Spleen (tissue), 11 donors: ENCODE results near the gene OR52B2. TPM values are rescaled to one million over a fixed set of nuclear protein-coding genes. Genes with fewer than 3 reads are reported as not detected.

Experiments
- DNase-seq: peaks from one replicate; pipeline ENCODE4 v3.0.0-alpha.2; 2020
- H3K27ac ChIP-seq, 8 donors: fragments of 200-600 bp; sonication (generic) in 7 of 8; 1 replicate in 4 of 8; 2 replicates in 4 of 8; pipeline versions ENCODE4 v1.5.0 to v1.8.0; 2016 to 2021; ENCODE audit warnings: inconsistent platforms in 4 of 8, mild to moderate bottlenecking in 4 of 8, moderate library complexity in 1 of 8
- H3K27me3 ChIP-seq, 7 donors: fragments of 200-600 bp; sonication (generic) in 6 of 7; replicated peaks in 1 of 7; 1 replicate in 4 of 7; 2 replicates in 3 of 7; pipeline versions ENCODE4 v1.5.0 to v1.8.0; 2016 to 2021; ENCODE audit warnings: inconsistent platforms in 3 of 7, mild to moderate bottlenecking in 1 of 7
- H3K36me3 ChIP-seq, 6 donors: fragments of 200-600 bp; sonication (generic) in 5 of 6; 1 replicate in 4 of 6; 2 replicates in 2 of 6; pipeline versions ENCODE4 v1.5.0 to v1.8.0; 2016 to 2021; ENCODE audit warnings: inconsistent platforms in 2 of 6
- H3K4me1 ChIP-seq, 6 donors: fragments of 200-600 bp; sonication (generic) in 5 of 6; 1 replicate in 3 of 6; 2 replicates in 3 of 6; pipeline versions ENCODE4 v1.5.0 to v1.8.0; 2016 to 2021; ENCODE audit warnings: inconsistent platforms in 3 of 6
- H3K4me3 ChIP-seq, 8 donors: fragments of 200-600 bp; sonication (generic) in 7 of 8; 1 replicate in 4 of 8; 2 replicates in 4 of 8; pipeline versions ENCODE4 v1.5.0 to v1.8.0; 2016 to 2021; ENCODE audit warnings: inconsistent platforms in 4 of 8, mild to moderate bottlenecking in 4 of 8, moderate library complexity in 2 of 8
- H3K9me3 ChIP-seq, 8 donors: fragments of 200-600 bp; sonication (generic) in 7 of 8; 1 replicate in 4 of 8; 2 replicates in 4 of 8; pipeline versions ENCODE4 v1.5.0 to v1.8.0; 2016 to 2021; ENCODE audit warnings: inconsistent platforms in 4 of 8
- POLR2A ChIP-seq, 3 donors: fragments of 450-650 bp; IDR thresholded peaks; one replicate each; pipeline ENCODE4 v1.5.1; 2017; ENCODE audit warnings: antibody characterized with exemption in 3 of 3, mild to moderate bottlenecking in 1 of 3
- POLR2AphosphoS5 ChIP-seq, 3 donors: sonication (generic); formaldehyde crosslinking; IDR thresholded peaks; one replicate each; pipeline ENCODE4 v1.5.1; 2017; ENCODE audit warnings: antibody characterized with exemption in 3 of 3
- WGBS, 5 donors: extraction: QIAGEN DNeasy Blood & Tissue Kit in 3 of 5; methylation state at CpG; one replicate each; pipeline versions ENCODE4 v1.1.5 to v1.1.7; 2013 to 2018; 5-methylcytosine and 5-hydroxymethylcytosine counted together
- intact Hi-C: fragments of 100-400 bp; cut with DNase I; formaldehyde crosslinking; loops from one replicate; pipeline ENCODE4 v1.15.0; 2023; ENCODE audit warnings: low total_unique reads
- polyA plus RNA-seq, 3 donors: library from polyadenylated mRNA; stranded (reverse); fragments of 200-250 nt; gene quantifications; one replicate each; pipeline ENCODE4 v1.2.1, GENCODE V29; 2013
- total RNA-seq, 7 donors: library from RNA; depleted of rRNA in 3 of 7; stranded (reverse); fragments of >200 nt in 3 of 7; fragmentation: NEBNext Ultra II Directional in 4 of 7; extraction: Animal tissue kit (Norgen Biotek cat#: 25700) in 4 of 7; gene quantifications; one replicate each; pipeline versions ENCODE4 v1.1.0 to v1.2.1, GENCODE V29; 2016 to 2021
- TF ChIP-seq, protein P1 (sequence below), 11 experiments: fragments of 200-600 bp in 7 of 11; fragments of 450-650 bp in 4 of 11; sonication (generic) in 4 of 11; IDR thresholded peaks in 8 of 11; conservative IDR thresholded peaks in 3 of 11; 1 replicate in 7 of 11; 2 replicates in 4 of 11; pipeline versions ENCODE4 v1.4.0 to v1.8.0; 2016 to 2021; ENCODE audit warnings: antibody characterized with exemption in 11 of 11, inconsistent platforms in 4 of 11, mild to moderate bottlenecking in 1 of 11
- donor health status: healthy with polysubstance abuse.
- donor health status: DM: no; HTN: no; CAD: no; lungs with moderate emphysema.
- donor health status: DM: no; HTN: no; CAD: no.
- donor health status: Bipolar disorder and iron deficiency.
- donor health status: healthy.
- donor health status: DM: no; HTN: no; CAD: no.
- donor health status: DM: yes; HTN: yes; CAD: no.

OR52B2 gene
- total and polyA plus RNA-seq, 10 donors = 1.2 TPM; not detected in 9

GRCh38 chr11:6214530-6214929 is 44.4 kb upstream of the OR52B2 start:
- intact Hi-C loops = no loop called here
- Histone ChIP-seq H3K27me3 (no peaks in the 10 kb centered on the region), H3K4me1 (peaks cover 0 to 2% (median 0%) of the 10 kb centered on the region in 6 donors), H3K27ac (no peak overlapping the region), H3K4me3 (no peak overlapping the region), H3K36me3 (peaks cover 0 to 100% (median 91%) of the 10 kb centered on the region in 6 donors), H3K9me3 (no peaks in the 10 kb centered on the region)
- peak in 1 of 3 donors; percentile 48 for TF ChIP-seq POLR2AphosphoS5 (IDR thresholded peaks at IDR 0.05)
- TF ChIP-seq, protein P1, sequence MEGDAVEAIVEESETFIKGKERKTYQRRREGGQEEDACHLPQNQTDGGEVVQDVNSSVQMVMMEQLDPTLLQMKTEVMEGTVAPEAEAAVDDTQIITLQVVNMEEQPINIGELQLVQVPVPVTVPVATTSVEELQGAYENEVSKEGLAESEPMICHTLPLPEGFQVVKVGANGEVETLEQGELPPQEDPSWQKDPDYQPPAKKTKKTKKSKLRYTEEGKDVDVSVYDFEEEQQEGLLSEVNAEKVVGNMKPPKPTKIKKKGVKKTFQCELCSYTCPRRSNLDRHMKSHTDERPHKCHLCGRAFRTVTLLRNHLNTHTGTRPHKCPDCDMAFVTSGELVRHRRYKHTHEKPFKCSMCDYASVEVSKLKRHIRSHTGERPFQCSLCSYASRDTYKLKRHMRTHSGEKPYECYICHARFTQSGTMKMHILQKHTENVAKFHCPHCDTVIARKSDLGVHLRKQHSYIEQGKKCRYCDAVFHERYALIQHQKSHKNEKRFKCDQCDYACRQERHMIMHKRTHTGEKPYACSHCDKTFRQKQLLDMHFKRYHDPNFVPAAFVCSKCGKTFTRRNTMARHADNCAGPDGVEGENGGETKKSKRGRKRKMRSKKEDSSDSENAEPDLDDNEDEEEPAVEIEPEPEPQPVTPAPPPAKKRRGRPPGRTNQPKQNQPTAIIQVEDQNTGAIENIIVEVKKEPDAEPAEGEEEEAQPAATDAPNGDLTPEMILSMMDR (IDR thresholded peaks at IDR 0.05 in 8 of 11, conservative IDR thresholded peaks at IDR 0.05 in 3 of 11) = no peak
- 96 to 98% (median 97%) methylated on average over 8 to 10 of the region's 10 CpGs for WGBS, 5 donors
- DNase-seq = peak; percentile 74

- no peak for TF ChIP-seq POLR2AphosphoS5 (IDR thresholded peaks at IDR 0.05)
- TF ChIP-seq, protein P1 (IDR thresholded peaks at IDR 0.05 in 8 of 11, conservative IDR thresholded peaks at IDR 0.05 in 3 of 11) = no peak
- no peak for TF ChIP-seq POLR2A (IDR thresholded peaks at IDR 0.05)
- intact Hi-C loops = no loop called here
- no peak for DNase-seq
- peaks cover 0 to 6% (median 0%) of the 10 kb centered on the region in 6 donors for H3K4me1 ChIP-seq
- H3K4me3 ChIP-seq = no peak overlapping the region
- H3K36me3 ChIP-seq = peaks cover 0 to 100% (median 63%) of the 10 kb centered on the region in 6 donors
- no peak overlapping the region for H3K27ac ChIP-seq
- H3K27me3 ChIP-seq = no peaks in the 10 kb centered on the region
- no peaks in the 10 kb centered on the region for H3K9me3 ChIP-seq
- WGBS, 5 donors = 96 to 99% (median 97%) methylated on average over 9 of the region's 9 CpGs
Measured at GRCh38 chr11:6210274-6210955, 40.3 kb upstream of the OR52B2 start.

GRCh38 chr11:6209801-6210200 is 39.7 kb upstream of the OR52B2 start:
- no peak for DNase-seq
- Histone ChIP-seq H3K9me3 (no peaks in the 10 kb centered on the region), H3K4me1 (peaks cover 0 to 12% (median 0%) of the 10 kb centered on the region in 6 donors), H3K4me3 (no peak overlapping the region), H3K27me3 (no peaks in the 10 kb centered on the region), H3K27ac (no peak overlapping the region), H3K36me3 (peaks cover 0 to 99% (median 59%) of the 10 kb centered on the region in 6 donors)
- WGBS, 5 donors = 93 to 97% (median 95%) methylated on average over 10 to 12 of the region's 12 CpGs
- intact Hi-C loops = no loop called here
- TF ChIP-seq POLR2AphosphoS5 (IDR thresholded peaks at IDR 0.05) (no peak), POLR2A (IDR thresholded peaks at IDR 0.05) (no peak)
- TF ChIP-seq, protein P1 (IDR thresholded peaks at IDR 0.05 in 8 of 11, conservative IDR thresholded peaks at IDR 0.05 in 3 of 11) = no peak

- DNase-seq = no peak
- TF ChIP-seq POLR2AphosphoS5 (IDR thresholded peaks at IDR 0.05) = no peak
- TF ChIP-seq, protein P1 (IDR thresholded peaks at IDR 0.05 in 8 of 11, conservative IDR thresholded peaks at IDR 0.05 in 3 of 11) = no peak
- TF ChIP-seq POLR2A (IDR thresholded peaks at IDR 0.05) = no peak
- intact Hi-C loops = no loop called here
- no peaks in the 10 kb centered on the region for H3K27me3 ChIP-seq
- peak overlapping the region in 2 of 8 donors; percentile 92 to 94 for H3K27ac ChIP-seq
- H3K9me3 ChIP-seq = no peaks in the 10 kb centered on the region
- no peak overlapping the region for H3K4me3 ChIP-seq
- peaks cover 0 to 70% (median 42%) of the 10 kb centered on the region in 6 donors for H3K36me3 ChIP-seq
- peaks cover 0 to 40% (median 2%) of the 10 kb centered on the region in 6 donors for H3K4me1 ChIP-seq
- 58 to 81% (median 75%) methylated on average over 3 of the region's 3 CpGs for WGBS, 5 donors
Measured at GRCh38 chr11:6206456-6207180, 36.5 kb upstream of the OR52B2 start.
